ENCODE measurements around the gene CAMK2N2.

The CAMK2N2 gene

GRCh38 chr3:184248454-184249411, 12.6 kb downstream of the CAMK2N2 start, which contains the start of gene ALG3:
TSS of gene ALG3 (minus strand) at chr3:184248962. CDS start at chr3:184248940, 22 bp downstream.
- peak; percentile 92 for DNase-seq (ENCODE audit: low read depth)
- peak within 1 kb of the TSS; percentile 83 for H3K4me3 ChIP-seq (ENCODE audit: low read depth, low read length)
- TF ChIP-seq MYC (IDR thresholded peaks at IDR 0.05; ENCODE audit: low read depth, low read length) (peak; percentile 96), POLR2A (IDR thresholded peaks at IDR 0.05; ENCODE audit: extremely low read depth, insufficient read length) (peak; percentile 67), CTCF (IDR thresholded peaks at IDR 0.05; ENCODE audit: low read depth, low read length) (no peak)
- TF ChIP-seq, protein P1, sequence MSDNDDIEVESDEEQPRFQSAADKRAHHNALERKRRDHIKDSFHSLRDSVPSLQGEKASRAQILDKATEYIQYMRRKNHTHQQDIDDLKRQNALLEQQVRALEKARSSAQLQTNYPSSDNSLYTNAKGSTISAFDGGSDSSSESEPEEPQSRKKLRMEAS (IDR thresholded peaks at IDR 0.05; ENCODE audit: low read depth, low read length), result peak; percentile 79

- no peak for DNase-seq (ENCODE audit: low read depth)
- H3K4me3 ChIP-seq (ENCODE audit: low read depth, low read length), result no peak overlapping the region
- TF ChIP-seq POLR2A (IDR thresholded peaks at IDR 0.05; ENCODE audit: extremely low read depth, insufficient read length) (no peak), MYC (IDR thresholded peaks at IDR 0.05; ENCODE audit: low read depth, low read length) (no peak), CTCF (IDR thresholded peaks at IDR 0.05; ENCODE audit: low read depth, low read length) (no peak)
- TF ChIP-seq, protein P1 (IDR thresholded peaks at IDR 0.05; ENCODE audit: low read depth, low read length), result no peak
Observed at GRCh38 chr3:184242297-184242685, 19.1 kb downstream of the CAMK2N2 start.

GRCh38 chr3:184241447-184242296, 19.7 kb downstream of the CAMK2N2 start:
- H3K4me3 ChIP-seq (ENCODE audit: low read depth, low read length), result no peak overlapping the region

GRCh38 chr3:184241141-184241446, 20.3 kb downstream of the CAMK2N2 start:
- TF ChIP-seq MYC (IDR thresholded peaks at IDR 0.05; ENCODE audit: low read depth, low read length) (no peak), CTCF (IDR thresholded peaks at IDR 0.05; ENCODE audit: low read depth, low read length) (no peak), POLR2A (IDR thresholded peaks at IDR 0.05; ENCODE audit: extremely low read depth, insufficient read length) (no peak)
- TF ChIP-seq, protein P1 (IDR thresholded peaks at IDR 0.05; ENCODE audit: low read depth, low read length), result no peak
- DNase-seq (ENCODE audit: low read depth), result no peak
- H3K4me3 ChIP-seq (ENCODE audit: low read depth, low read length), result no peak overlapping the region

More at GRCh38 chr3:184241447-184242296, 19.7 kb downstream of the CAMK2N2 start:
- DNase-seq (ENCODE audit: low read depth), result peak; percentile 46
- TF ChIP-seq CTCF (IDR thresholded peaks at IDR 0.05; ENCODE audit: low read depth, low read length), result peak; percentile 10
- TF ChIP-seq, protein P1 (IDR thresholded peaks at IDR 0.05; ENCODE audit: low read depth, low read length), result no peak

GRCh38 chr3:184240384-184241140, 20.8 kb downstream of the CAMK2N2 start:
- H3K4me3 ChIP-seq (ENCODE audit: low read depth, low read length), result no peak overlapping the region
- TF ChIP-seq CTCF (IDR thresholded peaks at IDR 0.05; ENCODE audit: low read depth, low read length), result no peak
- TF ChIP-seq, protein P1 (IDR thresholded peaks at IDR 0.05; ENCODE audit: low read depth, low read length), result peak; percentile 56
- DNase-seq (ENCODE audit: low read depth), result peak; percentile 63

Data from NB4 (cell line).